Activated naive CD8-positive, alpha-beta T cell treated with anti-CD3 and anti-CD28 coated beads for 36 hours (primary cell): Measurements from ENCODE around the gene GGCX. TPM values are rescaled to one million over a fixed set of nuclear protein-coding genes. Genes with fewer than 3 reads are reported as not detected.
"Not testable (repeated sequence)": the region's sequence is repeated elsewhere in the genome, so short reads cannot be mapped to it uniquely, and the experiment has no call there.

ENCODE experiments used
- DNase-seq: peaks from one replicate; pipeline ENCODE4 v3.0.0; 2021
- H3K27ac Mint-ChIP-seq: one replicate; pipeline ENCODE4 v1.8.0; 2022; ENCODE audit warnings: mild to moderate bottlenecking, moderate library complexity, mixed read lengths
- H3K27me3 Mint-ChIP-seq: one replicate; pipeline ENCODE4 v1.8.0; 2022; ENCODE audit warnings: mild to moderate bottlenecking, mixed read lengths
- H3K36me3 Mint-ChIP-seq: one replicate; pipeline ENCODE4 v1.8.0; 2021; ENCODE audit warnings: mild to moderate bottlenecking, mixed read lengths
- H3K4me1 Mint-ChIP-seq: one replicate; pipeline ENCODE4 v1.8.0; 2021; ENCODE audit warnings: mixed read lengths
- H3K4me3 Mint-ChIP-seq: one replicate; pipeline ENCODE4 v1.8.0; 2022; ENCODE audit warnings: mild to moderate bottlenecking, moderate library complexity, mixed read lengths
- H3K9me3 Mint-ChIP-seq: one replicate; pipeline ENCODE4 v1.8.0; 2022; ENCODE audit warnings: mixed read lengths
- total RNA-seq, 2 experiments: library from RNA; stranded (reverse); gene quantifications; one replicate each; pipeline ENCODE4 v1.2.3, GENCODE V29; 2021

GGCX gene
- total RNA-seq, 2 experiments from 2014 or later, result 19.6 to 19.9 TPM

DNA sequence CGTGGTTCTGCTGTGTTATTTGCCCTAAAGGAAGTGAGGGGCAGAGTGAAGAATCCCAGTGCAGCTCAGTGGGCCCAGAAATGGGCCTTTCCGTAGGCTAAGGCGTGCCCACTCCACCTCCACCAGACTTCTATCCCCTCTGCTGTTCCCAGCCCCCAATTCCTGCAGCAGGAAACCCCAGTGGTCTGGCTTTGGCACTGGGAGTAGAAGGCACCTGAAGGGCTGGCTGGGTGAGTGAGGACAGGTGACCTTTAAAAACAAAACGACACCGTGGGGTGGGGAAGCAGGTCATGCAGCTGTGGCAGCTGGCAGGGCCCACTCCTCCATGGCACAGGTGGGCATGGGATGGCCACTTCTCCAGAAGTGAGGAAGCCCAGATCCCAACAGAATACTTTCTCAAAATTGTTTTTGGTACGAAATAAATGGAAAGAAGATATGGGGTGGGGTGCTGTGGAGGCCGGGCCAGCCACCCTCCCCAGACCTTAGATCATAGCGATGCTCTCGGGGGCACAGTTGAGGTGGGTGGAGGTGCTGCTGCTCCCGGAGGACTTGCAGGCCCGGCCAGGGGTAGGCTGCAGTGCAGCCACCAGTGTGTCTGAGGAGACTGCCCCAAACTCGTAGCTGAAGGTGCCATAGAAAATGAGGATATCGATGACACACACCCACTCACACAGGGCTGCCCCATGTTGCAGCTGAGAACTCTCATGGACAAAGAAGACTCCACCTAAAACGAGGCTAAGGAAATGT, 37.5 kb upstream of the GGCX start:
- Mint-ChIP-seq H3K36me3 (peaks cover 8% of the 10 kb centered on the region), H3K4me3 (no peak overlapping the region), H3K9me3 (no peaks in the 10 kb centered on the region), H3K4me1 (peaks cover 25% of the 10 kb centered on the region), H3K27me3 (no peaks in the 10 kb centered on the region), H3K27ac (no peak overlapping the region)
- no peak for DNase-seq

DNA sequence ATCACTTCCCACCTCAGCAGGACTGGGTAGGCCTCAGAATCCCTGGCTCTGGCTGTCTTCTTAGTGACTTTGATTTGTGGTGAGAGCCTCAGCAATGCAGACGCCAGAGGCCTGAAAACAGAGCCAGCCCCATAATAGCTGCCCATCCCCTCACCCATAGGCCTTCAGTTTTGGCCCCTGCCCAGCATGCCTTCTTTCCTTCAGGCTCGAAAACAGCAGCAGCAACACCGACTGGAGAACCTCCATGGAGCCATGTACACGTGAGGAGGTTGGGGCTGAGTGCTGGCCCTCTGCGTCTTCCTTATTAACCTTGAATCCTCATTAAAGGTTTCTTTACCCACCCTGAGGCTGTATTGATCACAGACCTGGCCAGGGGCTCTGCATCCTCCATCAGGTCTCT, 35.9 kb upstream of the GGCX start:
- peaks cover 5% of the 10 kb centered on the region for H3K36me3 Mint-ChIP-seq
- DNase-seq, result no peak
- no peak overlapping the region for H3K27ac Mint-ChIP-seq
- no peaks in the 10 kb centered on the region for H3K27me3 Mint-ChIP-seq
- H3K4me1 Mint-ChIP-seq, result peaks cover 20% of the 10 kb centered on the region
- no peaks in the 10 kb centered on the region for H3K9me3 Mint-ChIP-seq
- no peak overlapping the region for H3K4me3 Mint-ChIP-seq

DNA sequence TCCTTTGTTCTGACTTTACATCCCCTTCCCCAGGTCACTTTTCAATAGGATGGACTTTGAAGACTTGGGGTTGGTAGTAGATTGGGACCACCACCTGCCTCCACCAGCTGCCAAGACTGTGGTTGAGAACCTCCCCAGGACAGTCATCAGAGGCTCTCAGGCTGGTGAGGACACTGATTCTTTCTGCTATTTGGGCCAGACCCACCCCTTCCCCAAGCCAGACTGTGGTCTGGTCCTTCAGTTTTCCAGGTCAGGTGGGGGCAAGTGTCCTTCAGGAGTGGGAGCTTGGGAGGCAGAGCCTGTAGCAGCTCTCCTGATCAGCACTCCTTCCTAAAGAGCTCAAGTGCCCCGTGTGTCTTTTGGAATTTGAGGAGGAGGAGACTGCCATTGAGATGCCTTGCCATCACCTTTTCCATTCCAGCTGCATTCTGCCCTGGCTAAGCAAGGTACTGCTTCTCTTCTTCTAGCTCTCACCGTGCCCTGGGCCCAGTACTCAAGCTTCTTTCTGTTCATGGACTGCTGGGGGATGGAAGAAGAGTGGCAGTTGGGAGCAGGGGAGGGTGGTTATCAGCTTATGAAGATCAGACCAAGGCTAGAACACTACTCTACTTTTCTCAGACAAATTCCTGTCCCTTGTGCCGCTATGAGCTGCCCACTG, 35.3 kb upstream of the GGCX start:
- H3K27ac Mint-ChIP-seq, result peak overlapping the region; percentile 96
- no peak for DNase-seq
- peaks cover 5% of the 10 kb centered on the region for H3K36me3 Mint-ChIP-seq
- H3K4me1 Mint-ChIP-seq, result peaks cover 17% of the 10 kb centered on the region
- H3K27me3 Mint-ChIP-seq, result no peaks in the 10 kb centered on the region
- no peaks in the 10 kb centered on the region for H3K9me3 Mint-ChIP-seq
- peak overlapping the region; percentile 99 for H3K4me3 Mint-ChIP-seq

DNA sequence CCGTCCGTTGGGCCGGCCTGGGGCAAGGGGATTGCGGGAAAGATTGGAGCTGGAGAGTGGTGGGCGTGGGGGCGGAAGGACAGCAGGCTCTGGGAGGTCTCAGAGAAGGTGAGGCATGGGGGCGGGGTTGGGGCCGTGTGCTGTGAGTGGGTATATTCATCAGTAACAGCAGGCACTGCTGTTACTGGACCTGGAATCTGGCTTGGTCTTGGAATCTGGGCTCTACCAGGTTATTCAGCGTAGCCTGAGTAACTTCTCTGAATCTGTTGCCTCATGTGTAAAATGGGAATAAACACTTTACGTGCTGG, 34.7 kb upstream of the GGCX start:
- H3K4me1 Mint-ChIP-seq, result peaks cover 16% of the 10 kb centered on the region
- H3K9me3 Mint-ChIP-seq, result no peaks in the 10 kb centered on the region
- H3K36me3 Mint-ChIP-seq, result peaks cover 5% of the 10 kb centered on the region
- peak overlapping the region; percentile 96 for H3K27ac Mint-ChIP-seq
- H3K4me3 Mint-ChIP-seq, result peak overlapping the region; percentile 99
- H3K27me3 Mint-ChIP-seq, result no peaks in the 10 kb centered on the region
- peak; percentile 44 for DNase-seq

DNA sequence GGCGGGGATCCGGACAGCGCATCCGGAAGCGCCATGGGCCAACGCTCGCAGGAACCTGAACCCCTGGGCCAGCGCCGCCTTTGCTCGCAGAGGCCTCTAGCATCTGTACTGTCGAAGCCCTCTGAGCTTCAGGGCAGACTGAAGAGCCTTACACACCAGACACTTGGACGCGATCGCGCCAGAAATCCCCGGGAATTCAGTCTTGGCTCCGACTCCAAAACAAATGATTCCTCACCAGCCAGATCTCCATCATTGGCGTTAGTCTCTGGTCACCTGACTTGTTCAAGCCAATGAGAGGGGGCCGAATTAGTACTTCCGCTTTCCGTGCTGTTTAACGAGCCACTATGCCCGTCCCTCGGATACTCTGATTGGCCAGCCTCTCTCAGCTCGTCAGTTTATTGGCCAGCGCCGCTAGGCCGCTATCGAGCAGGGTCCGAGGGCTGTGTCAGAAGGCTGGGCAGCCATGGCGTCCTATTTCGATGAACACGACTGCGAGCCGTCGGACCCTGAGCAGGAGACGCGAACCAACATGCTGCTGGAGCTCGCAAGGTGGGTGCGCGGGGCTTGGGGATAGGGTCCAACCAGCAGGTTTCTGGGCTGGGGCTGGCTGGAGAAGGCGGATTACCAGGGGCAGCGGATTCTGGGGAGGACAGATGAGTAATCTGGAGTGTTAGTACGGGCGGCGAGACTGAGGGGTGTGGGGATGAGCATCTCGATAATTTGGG, 34.2 kb upstream of the GGCX start, which contains the start of gene RNF181:
TSS of gene RNF181 (plus strand) at position 445 of the 725 bp plus-strand sequence. CDS start at position 464, 19 bp downstream.
- H3K27me3 Mint-ChIP-seq, result no peaks in the 10 kb centered on the region
- no peaks in the 10 kb centered on the region for H3K9me3 Mint-ChIP-seq
- peak within 1 kb of the TSS; percentile 96 for H3K27ac Mint-ChIP-seq
- peak; percentile 91 for DNase-seq
- H3K36me3 Mint-ChIP-seq, result peaks cover 5% of the 10 kb centered on the region
- peaks cover 16% of the 10 kb centered on the region for H3K4me1 Mint-ChIP-seq
- H3K4me3 Mint-ChIP-seq, result peak within 1 kb of the TSS; percentile 99

DNA sequence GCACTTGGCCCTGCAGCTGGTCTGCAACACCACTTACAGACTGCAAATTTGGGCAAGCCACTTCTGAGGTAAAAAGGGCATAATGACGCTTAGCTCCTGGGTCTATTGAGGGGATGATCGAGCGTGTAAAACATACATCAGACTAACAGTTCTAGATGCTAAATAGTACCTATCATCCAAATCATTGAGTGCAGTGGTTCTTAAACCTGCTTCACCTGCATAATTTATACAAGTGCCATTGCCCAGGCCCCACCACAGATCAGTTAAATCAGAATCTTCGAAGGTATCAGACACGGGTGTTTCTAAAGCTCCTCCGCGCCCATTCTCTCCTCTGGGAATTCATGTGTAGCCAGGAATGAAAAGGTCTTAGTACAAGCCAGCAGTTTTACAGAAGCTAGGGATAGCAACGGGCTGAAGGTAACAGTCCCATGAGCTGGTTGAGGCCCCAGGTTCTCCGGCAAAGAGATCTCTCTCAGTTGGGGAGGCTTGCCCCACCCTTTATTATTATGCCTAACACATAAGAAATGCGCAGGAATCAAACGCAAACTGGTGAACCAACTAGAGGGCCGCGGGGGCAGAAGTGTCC, 33.5 kb upstream of the GGCX start:
- peaks cover 20% of the 10 kb centered on the region for H3K4me1 Mint-ChIP-seq
- peaks cover 5% of the 10 kb centered on the region for H3K36me3 Mint-ChIP-seq
- H3K27me3 Mint-ChIP-seq, result no peaks in the 10 kb centered on the region
- no peak for DNase-seq
- peak overlapping the region; percentile 96 for H3K27ac Mint-ChIP-seq
- no peaks in the 10 kb centered on the region for H3K9me3 Mint-ChIP-seq
- peak overlapping the region; percentile 99 for H3K4me3 Mint-ChIP-seq

DNA sequence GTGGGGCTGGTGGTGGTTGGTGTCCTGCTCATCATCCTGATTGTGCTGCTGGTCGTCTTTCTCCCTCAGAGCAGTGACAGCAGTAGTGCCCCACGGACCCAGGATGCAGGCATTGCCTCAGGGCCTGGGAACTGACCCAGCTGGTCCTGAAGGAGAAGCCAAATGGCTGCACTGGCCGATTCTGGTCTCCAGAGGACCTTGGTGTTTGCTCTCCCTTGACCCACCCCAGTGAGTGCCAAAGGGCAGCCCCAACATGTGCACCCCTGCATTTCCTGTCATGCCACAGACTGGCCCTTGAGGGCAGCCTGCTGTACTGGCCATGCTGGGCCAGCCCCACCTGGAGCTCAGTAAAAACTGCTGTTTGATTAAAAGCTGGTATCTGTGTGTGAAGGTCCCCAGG, 31.7 kb upstream of the GGCX start:
- Mint-ChIP-seq H3K27me3 (no peaks in the 10 kb centered on the region), H3K36me3 (peaks cover 5% of the 10 kb centered on the region), H3K27ac (no peak overlapping the region), H3K9me3 (no peaks in the 10 kb centered on the region), H3K4me3 (no peak overlapping the region), H3K4me1 (peaks cover 19% of the 10 kb centered on the region)
- DNase-seq, result no peak

DNA sequence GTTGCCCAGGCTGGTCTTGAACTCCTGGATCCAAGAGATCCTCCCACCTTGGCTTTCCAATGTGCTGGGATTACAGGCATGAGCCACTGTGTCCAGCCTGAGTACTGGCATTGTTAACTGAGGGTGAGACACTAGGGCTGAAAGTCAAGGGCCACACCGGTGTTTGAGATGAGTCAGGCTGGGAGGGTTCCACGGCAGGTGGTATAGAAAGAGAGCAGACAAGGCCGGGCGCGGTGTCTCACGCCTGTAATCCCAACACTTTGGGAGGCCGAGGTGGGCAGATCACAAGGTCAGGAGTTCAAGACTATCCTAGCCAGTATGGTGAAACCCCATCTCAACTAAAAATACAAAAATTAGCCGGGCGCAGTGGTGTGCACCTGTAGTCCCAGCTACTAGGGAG, 31.0 kb upstream of the GGCX start:
- H3K27me3 Mint-ChIP-seq, DNase-seq, H3K4me3 Mint-ChIP-seq, H3K27ac Mint-ChIP-seq, H3K9me3 Mint-ChIP-seq, H3K36me3 Mint-ChIP-seq: not testable (repeated sequence)
- peaks cover 23% of the 10 kb centered on the region for H3K4me1 Mint-ChIP-seq

DNA sequence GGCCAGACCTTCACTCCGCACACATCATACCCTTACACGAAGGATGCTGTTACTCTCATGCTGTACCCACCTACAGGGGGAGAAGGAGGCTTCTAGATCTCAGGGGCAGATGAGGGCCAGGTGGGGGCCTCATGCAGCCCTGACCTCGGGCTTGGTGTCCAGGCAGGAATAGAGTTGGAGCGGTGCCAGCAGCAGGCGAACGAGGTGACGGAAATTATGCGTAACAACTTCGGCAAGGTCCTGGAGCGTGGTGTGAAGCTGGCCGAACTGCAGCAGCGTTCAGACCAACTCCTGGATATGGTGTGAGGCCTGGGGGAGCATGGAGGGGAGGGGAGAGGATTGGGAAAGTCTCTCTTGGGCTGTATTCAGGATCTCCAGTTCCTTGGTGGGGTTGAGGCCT, 30.3 kb upstream of the GGCX start:
- Mint-ChIP-seq H3K4me1 (peaks cover 22% of the 10 kb centered on the region), H3K27ac (no peak overlapping the region), H3K9me3 (no peaks in the 10 kb centered on the region), H3K27me3 (no peaks in the 10 kb centered on the region), H3K4me3 (no peak overlapping the region), H3K36me3 (peaks cover 4% of the 10 kb centered on the region)
- no peak for DNase-seq

DNA sequence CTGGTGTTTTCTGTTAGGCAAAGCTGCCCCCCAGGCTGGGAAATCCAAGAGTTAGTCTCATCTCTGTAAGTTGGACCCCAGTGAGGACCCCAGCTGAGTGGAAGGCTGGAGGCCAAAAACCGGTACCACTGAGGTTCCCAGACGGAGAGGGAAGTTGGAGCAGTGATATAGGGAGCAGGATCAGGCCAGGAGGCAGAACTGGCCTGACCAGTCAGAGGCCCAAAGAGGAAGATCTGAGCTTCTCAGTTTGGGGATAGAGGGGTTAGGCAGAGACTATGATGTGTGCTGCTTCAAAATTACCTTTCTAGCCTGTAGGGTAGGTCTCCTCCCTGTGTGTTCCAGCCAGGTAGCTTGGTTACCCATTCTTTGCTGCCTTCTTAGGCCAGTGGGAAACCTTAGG, 29.7 kb upstream of the GGCX start:
- Mint-ChIP-seq H3K36me3 (peaks cover 4% of the 10 kb centered on the region), H3K4me3 (no peak overlapping the region), H3K9me3 (no peaks in the 10 kb centered on the region), H3K4me1 (peaks cover 24% of the 10 kb centered on the region), H3K27me3 (no peaks in the 10 kb centered on the region), H3K27ac (peak overlapping the region; percentile 38)
- DNase-seq, result no peak

DNA sequence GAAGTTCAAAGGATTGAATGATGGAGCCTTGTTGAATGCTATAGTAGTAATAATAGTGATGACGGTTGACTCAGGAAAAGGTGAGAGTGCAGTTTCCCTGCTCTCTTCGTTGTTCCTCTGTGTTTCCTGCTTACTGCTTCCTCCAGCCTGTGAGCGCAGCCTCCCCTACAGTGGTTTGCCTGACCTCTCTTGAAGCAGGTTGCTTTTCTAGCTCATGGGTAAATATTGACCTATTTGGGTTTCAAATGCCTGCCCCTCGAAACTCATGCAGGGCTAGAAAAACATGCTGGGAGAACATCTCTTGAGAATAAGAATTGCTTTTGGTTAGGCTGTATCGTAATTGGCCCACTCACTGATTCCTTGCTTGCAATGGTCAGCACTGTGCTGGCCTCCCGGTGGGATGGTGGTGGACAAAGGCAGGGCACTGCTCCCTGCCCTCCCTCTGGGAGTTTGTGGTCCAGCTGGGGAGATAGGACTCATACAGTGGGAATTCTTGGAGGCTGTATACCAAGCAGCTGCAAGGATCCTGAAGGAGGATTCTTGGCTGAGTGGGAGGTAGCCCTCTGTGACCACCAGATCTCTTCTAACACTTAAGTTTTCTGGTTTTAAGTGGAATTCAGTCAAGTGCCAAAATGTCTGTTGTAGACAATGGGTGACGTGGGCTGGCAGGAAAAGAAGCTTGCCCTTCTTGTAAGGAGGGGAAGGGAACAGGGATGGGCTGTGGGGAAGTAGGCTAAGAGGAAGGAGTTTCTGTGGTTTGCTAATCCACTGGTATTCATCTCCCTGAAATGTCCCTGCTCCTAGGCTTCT, 28.9 kb upstream of the GGCX start:
- Mint-ChIP-seq H3K27ac (no peak overlapping the region), H3K4me3 (no peak overlapping the region), H3K4me1 (peaks cover 32% of the 10 kb centered on the region), H3K9me3 (no peaks in the 10 kb centered on the region), H3K36me3 (no peaks in the 10 kb centered on the region), H3K27me3 (no peaks in the 10 kb centered on the region)
- DNase-seq, result no peak

DNA sequence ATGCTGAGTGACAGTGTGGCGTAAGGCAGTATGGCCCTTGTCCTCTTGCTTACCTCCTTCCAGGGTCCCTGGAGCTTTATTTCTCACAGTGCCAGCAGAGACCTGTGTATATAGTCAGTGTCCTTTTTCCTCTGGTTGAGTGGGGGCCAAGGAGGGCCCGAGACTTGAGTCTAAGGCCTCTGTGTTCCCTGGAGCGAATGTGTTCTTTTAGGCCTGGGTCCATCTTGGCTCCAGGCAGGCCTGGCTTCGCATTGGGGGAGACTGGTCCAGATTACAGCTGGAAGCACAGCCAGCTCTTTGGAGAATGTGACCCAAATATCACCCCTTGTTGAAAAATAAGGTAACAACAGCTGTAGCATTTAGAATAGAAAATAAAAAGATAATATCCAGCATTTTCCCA, 27.9 kb upstream of the GGCX start:
- Mint-ChIP-seq H3K36me3 (no peaks in the 10 kb centered on the region), H3K27ac (no peak overlapping the region), H3K4me3 (no peak overlapping the region), H3K4me1 (peaks cover 27% of the 10 kb centered on the region), H3K27me3 (no peaks in the 10 kb centered on the region), H3K9me3 (no peaks in the 10 kb centered on the region)
- no peak for DNase-seq

DNA sequence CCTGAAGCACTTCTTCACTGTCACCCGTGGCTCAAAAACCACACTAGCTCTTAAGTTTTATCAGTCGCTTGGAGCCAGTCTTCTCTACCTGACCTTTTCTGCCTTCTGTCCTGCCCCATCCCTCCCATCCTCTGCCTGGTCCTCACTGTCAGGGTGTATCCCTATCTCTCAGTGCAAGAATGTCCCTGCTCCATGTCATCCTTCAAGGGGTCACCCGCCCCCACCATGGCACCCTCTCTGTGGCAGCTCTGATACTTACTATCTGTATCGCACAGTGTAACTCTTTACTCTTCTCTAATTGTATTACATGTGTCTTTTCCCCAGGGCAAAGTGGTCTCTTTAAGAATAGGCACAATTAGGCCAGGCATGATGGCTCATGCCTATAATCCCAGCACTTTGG, 27.4 kb upstream of the GGCX start:
- H3K9me3 Mint-ChIP-seq, result no peaks in the 10 kb centered on the region
- H3K4me3 Mint-ChIP-seq, result no peak overlapping the region
- no peak overlapping the region for H3K27ac Mint-ChIP-seq
- peaks cover 30% of the 10 kb centered on the region for H3K4me1 Mint-ChIP-seq
- H3K36me3 Mint-ChIP-seq, result no peaks in the 10 kb centered on the region
- DNase-seq, result no peak
- no peaks in the 10 kb centered on the region for H3K27me3 Mint-ChIP-seq

DNA sequence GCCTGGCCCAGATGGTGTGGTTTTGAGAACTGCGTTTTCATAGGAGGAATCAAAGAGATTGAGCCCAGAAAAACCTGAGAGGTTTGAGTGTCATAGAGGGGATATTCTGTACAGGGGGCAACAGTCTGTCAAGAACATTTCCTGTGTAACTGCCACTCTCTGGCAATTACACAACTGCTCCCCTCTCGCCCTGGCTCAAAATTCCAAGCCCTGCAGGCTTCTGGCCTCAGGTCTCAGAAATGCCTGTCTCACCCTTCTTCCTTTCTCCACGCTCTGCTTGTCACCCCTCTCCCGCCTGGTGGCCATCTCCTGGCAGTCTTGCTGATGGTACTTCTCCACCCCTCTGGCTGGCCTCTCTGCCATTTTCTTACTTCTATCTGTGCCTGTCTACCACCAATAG, 26.9 kb upstream of the GGCX start:
- Mint-ChIP-seq H3K9me3 (no peaks in the 10 kb centered on the region), H3K4me1 (peaks cover 33% of the 10 kb centered on the region), H3K27ac (no peak overlapping the region), H3K4me3 (no peak overlapping the region), H3K27me3 (no peaks in the 10 kb centered on the region), H3K36me3 (peaks cover 2% of the 10 kb centered on the region)
- DNase-seq, result no peak

DNA sequence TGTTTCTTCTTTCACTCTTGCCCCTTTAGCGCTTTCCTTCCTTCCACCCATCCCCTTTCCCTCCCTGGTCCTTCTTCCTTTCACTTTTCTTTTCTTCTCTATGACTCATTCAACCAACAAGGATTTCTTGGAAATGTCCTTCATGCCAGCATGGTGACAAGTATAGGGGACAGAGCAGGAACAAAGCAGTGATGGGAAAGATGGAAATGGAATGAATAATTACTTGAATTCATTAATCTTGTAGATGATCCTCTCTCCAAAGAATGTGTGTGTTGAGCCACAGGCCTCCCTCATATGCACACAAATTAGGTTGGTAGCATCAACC, 24.4 kb upstream of the GGCX start:
- H3K27ac Mint-ChIP-seq, result peak overlapping the region; percentile 91
- peaks cover 16% of the 10 kb centered on the region for H3K36me3 Mint-ChIP-seq
- no peak for DNase-seq
- H3K4me3 Mint-ChIP-seq, result peak overlapping the region; percentile 82
- no peaks in the 10 kb centered on the region for H3K9me3 Mint-ChIP-seq
- no peaks in the 10 kb centered on the region for H3K27me3 Mint-ChIP-seq
- H3K4me1 Mint-ChIP-seq, result peaks cover 44% of the 10 kb centered on the region
